ENCODE data around the gene OR52E2. TPM values are rescaled to one million over a fixed set of nuclear protein-coding genes. Genes with fewer than 3 reads are reported as not detected.

Gene OR52E2
- total RNA-seq (2022; extraction: Qiagen RNA extraction; ENCODE audit: low read depth), result not detected in 5 replicates

GRCh38 chr11:5059391-5059790 is at the start of gene OR52E2:
Gene OR52E2, minus strand, starts transcription at chr11:5059627. Its CDS starts 0 bp downstream, at chr11:5059627.

GRCh38 chr11:5069272-5069671 is 9.8 kb upstream of the OR52E2 start, which contains the start of gene OR52E1:
Gene OR52E1, plus strand, starts transcription at chr11:5069572.

GRCh38 chr11:5046226-5046625 is 13.2 kb downstream of the OR52E2 start, which contains the start of gene OR52J3:
Gene OR52J3, plus strand, starts transcription at chr11:5046526. Its CDS starts 0 bp downstream, at chr11:5046526.

Other genes starting within 250 kb of the OR52E2 start
- gene OR51F2, start 238.3 kb downstream of the OR52E2 start, total RNA-seq (2022; extraction: Qiagen RNA extraction; ENCODE audit: low read depth), result not detected in 5 replicates
- not detected in 5 replicates for gene OR51S1, start 210.4 kb downstream of the OR52E2 start, total RNA-seq (2022; extraction: Qiagen RNA extraction; ENCODE audit: low read depth)
- gene OR51T1, start 177.7 kb downstream of the OR52E2 start, total RNA-seq (2022; extraction: Qiagen RNA extraction; ENCODE audit: low read depth), result not detected in 5 replicates
- gene OR51A7, start 155.8 kb downstream of the OR52E2 start, total RNA-seq (2022; extraction: Qiagen RNA extraction; ENCODE audit: low read depth), result not detected in 5 replicates
- not detected in 5 replicates for gene OR51G2, start 140.3 kb downstream of the OR52E2 start, total RNA-seq (2022; extraction: Qiagen RNA extraction; ENCODE audit: low read depth)
- not detected in 5 replicates for gene OR51G1, start 135.3 kb downstream of the OR52E2 start, total RNA-seq (2022; extraction: Qiagen RNA extraction; ENCODE audit: low read depth)
- gene OR51A4, start 112.0 kb downstream of the OR52E2 start, total RNA-seq (2022; extraction: Qiagen RNA extraction; ENCODE audit: low read depth), result not detected in 5 replicates
- not detected in 5 replicates for gene OR51A2, start 103.9 kb downstream of the OR52E2 start, total RNA-seq (2022; extraction: Qiagen RNA extraction; ENCODE audit: low read depth)
- gene OR51L1, start 64.8 kb downstream of the OR52E2 start, total RNA-seq (2022; extraction: Qiagen RNA extraction; ENCODE audit: low read depth), result not detected in 5 replicates
- not detected in 5 replicates for gene OR52J3, start 13.1 kb downstream of the OR52E2 start, total RNA-seq (2022; extraction: Qiagen RNA extraction; ENCODE audit: low read depth)
- gene OR52E1, start 9.9 kb upstream of the OR52E2 start, total RNA-seq (2022; extraction: Qiagen RNA extraction; ENCODE audit: low read depth), result not detected in 5 replicates
- not detected in 5 replicates for gene OR52A5, start 78.7 kb upstream of the OR52E2 start, total RNA-seq (2022; extraction: Qiagen RNA extraction; ENCODE audit: low read depth)
- gene OR52A1, start 95.1 kb upstream of the OR52E2 start, total RNA-seq (2022; extraction: Qiagen RNA extraction; ENCODE audit: low read depth), result not detected in 5 replicates
- not detected in 5 replicates for gene OR51V1, start 141.1 kb upstream of the OR52E2 start, total RNA-seq (2022; extraction: Qiagen RNA extraction; ENCODE audit: low read depth)
- gene HBB, start 167.4 kb upstream of the OR52E2 start, total RNA-seq (2022; extraction: Qiagen RNA extraction; ENCODE audit: low read depth), result not detected in 5 replicates
- not detected in 5 replicates for gene HBD, start 174.9 kb upstream of the OR52E2 start, total RNA-seq (2022; extraction: Qiagen RNA extraction; ENCODE audit: low read depth)
- not detected in 5 replicates for gene HBG1, start 190.2 kb upstream of the OR52E2 start, total RNA-seq (2022; extraction: Qiagen RNA extraction; ENCODE audit: low read depth)
- gene HBG2, start 195.2 kb upstream of the OR52E2 start, total RNA-seq (2022; extraction: Qiagen RNA extraction; ENCODE audit: low read depth), result not detected in 5 replicates
- gene HBE1, start 210.3 kb upstream of the OR52E2 start, total RNA-seq (2022; extraction: Qiagen RNA extraction; ENCODE audit: low read depth), result 0.09 to 0.78 TPM (median 0.23 TPM) in 4 of 5 replicates, not detected in the other
- not detected in 5 replicates for gene OR51B4, start 242.3 kb upstream of the OR52E2 start, total RNA-seq (2022; extraction: Qiagen RNA extraction; ENCODE audit: low read depth)